H9 (cell line): ENCODE measurements around the gene DPF3. TPM values are rescaled to one million over a fixed set of nuclear protein-coding genes. Genes with fewer than 3 reads are reported as not detected.

Experiments
- DNase-seq: peaks from one replicate; pipeline ENCODE4 v3.0.0-alpha.2; 2017
- H2AFZ ChIP-seq: one replicate; pipeline ENCODE4 v1.6.1; 2013; ENCODE audit warnings: mild to moderate bottlenecking, low read length, control low read depth, moderate library complexity
- H2AK5ac ChIP-seq: 2 replicates; pipeline ENCODE4 v1.6.1; 2013; ENCODE audit warnings: low read length, control low read depth, mixed read lengths; ENCODE audit not compliant: insufficient read length
- H2BK120ac ChIP-seq: one replicate; pipeline ENCODE4 v1.6.1; 2013; ENCODE audit warnings: low read depth, mild to moderate bottlenecking, low read length, control low read depth, inconsistent platforms; ENCODE audit not compliant: poor library complexity, severe bottlenecking
- H2BK12ac ChIP-seq: 2 replicates; pipeline ENCODE4 v1.6.1; 2013; ENCODE audit warnings: low read length, control low read depth, mixed read lengths, low read depth; ENCODE audit not compliant: insufficient read length
- H2BK15ac ChIP-seq: 2 replicates; pipeline ENCODE4 v1.6.1; 2013; ENCODE audit warnings: low read depth, low read length, control low read depth
- H2BK20ac ChIP-seq: one replicate; pipeline ENCODE4 v1.6.1; 2013; ENCODE audit warnings: low read depth, mild to moderate bottlenecking, low read length, control low read depth, inconsistent platforms; ENCODE audit not compliant: poor library complexity, severe bottlenecking
- H2BK5ac ChIP-seq: 2 replicates; pipeline ENCODE4 v1.6.1; 2013; ENCODE audit warnings: low read length, control low read depth, mixed read lengths; ENCODE audit not compliant: insufficient read length
- H3K14ac ChIP-seq: 2 replicates; pipeline ENCODE4 v1.6.1; 2013; ENCODE audit warnings: low read length, control low read depth; ENCODE audit not compliant: insufficient read depth
- H3K18ac ChIP-seq: 2 replicates; pipeline ENCODE4 v1.6.1; 2013; ENCODE audit warnings: low read depth, mild to moderate bottlenecking, mixed read lengths, low read length, control low read depth; ENCODE audit not compliant: insufficient read length
- H3K23ac ChIP-seq: 2 replicates; pipeline ENCODE4 v1.6.1; 2013; ENCODE audit warnings: low read length, control low read depth, mixed read lengths, low read depth; ENCODE audit not compliant: insufficient read length
- H3K23me2 ChIP-seq: 2 replicates; pipeline ENCODE4 v1.6.1; 2013; ENCODE audit warnings: low read depth, mild to moderate bottlenecking, mixed read lengths, low read length, control low read depth; ENCODE audit not compliant: insufficient read length, poor library complexity, severe bottlenecking
- H3K27ac ChIP-seq: 2 replicates; pipeline ENCODE4 v1.5.1; 2013; ENCODE audit warnings: low read length, control low read depth, mixed read lengths, low read depth; ENCODE audit not compliant: insufficient read length
- H3K27me3 ChIP-seq: 2 replicates; pipeline ENCODE4 v1.6.1; 2013; ENCODE audit warnings: low read length, control low read depth, inconsistent platforms; ENCODE audit not compliant: insufficient read depth
- H3K4ac ChIP-seq: 2 replicates; pipeline ENCODE4 v1.6.1; 2013; ENCODE audit warnings: low read depth, mild to moderate bottlenecking, control low read depth, inconsistent platforms, low read length, moderate library complexity
- H3K4me1 ChIP-seq: 2 replicates; pipeline ENCODE4 v1.6.1; 2013; ENCODE audit warnings: low read length, control low read depth, inconsistent platforms; ENCODE audit not compliant: insufficient read depth
- H3K4me2 ChIP-seq: 2 replicates; pipeline ENCODE4 v1.6.1; 2013; ENCODE audit warnings: low read length, control low read depth, mixed read lengths; ENCODE audit not compliant: insufficient read length, insufficient read depth
- H3K56ac ChIP-seq: 2 replicates; pipeline ENCODE4 v1.6.1; 2013; ENCODE audit warnings: low read depth, mild to moderate bottlenecking, mixed read lengths, low read length, control low read depth; ENCODE audit not compliant: insufficient read length
- H3K79me1 ChIP-seq: 2 replicates; pipeline ENCODE4 v1.6.1; 2013; ENCODE audit warnings: low read depth, mild to moderate bottlenecking, moderate library complexity, low read length, control low read depth, inconsistent platforms; ENCODE audit not compliant: insufficient read depth, poor library complexity, severe bottlenecking
- H3K79me2 ChIP-seq: 2 replicates; pipeline ENCODE4 v1.6.1; 2013; ENCODE audit warnings: low read length, control low read depth, inconsistent platforms; ENCODE audit not compliant: insufficient read depth
- H3K9ac ChIP-seq: 2 replicates; pipeline ENCODE4 v1.6.1; 2013; ENCODE audit warnings: low read length, control low read depth, mixed read lengths; ENCODE audit not compliant: insufficient read length; ENCODE audit errors: extremely low read depth
- H3K9me3 ChIP-seq: one replicate; pipeline ENCODE4 v1.6.1; 2013; ENCODE audit warnings: low read depth, low read length, inconsistent platforms; ENCODE audit not compliant: control insufficient read depth
- H3T11ph ChIP-seq: one replicate; pipeline ENCODE4 v1.6.1; 2013; ENCODE audit warnings: mild to moderate bottlenecking, low read length, control low read depth, inconsistent platforms
- H4K20me1 ChIP-seq: one replicate; pipeline ENCODE4 v1.6.1; 2013; ENCODE audit not compliant: control insufficient read depth, insufficient read length, insufficient read depth
- H4K5ac ChIP-seq: 2 replicates; pipeline ENCODE4 v1.6.1; 2013; ENCODE audit warnings: low read depth, mild to moderate bottlenecking, mixed read lengths, low read length, control low read depth; ENCODE audit not compliant: insufficient read length
- H4K8ac ChIP-seq: replicated peaks from 2 replicates; pipeline ENCODE4 v1.6.1; 2013; ENCODE audit warnings: low read length, control low read depth, mixed read lengths, low read depth; ENCODE audit not compliant: insufficient read length
- H4K91ac ChIP-seq: 2 replicates; pipeline ENCODE4 v1.6.1; 2013; ENCODE audit warnings: low read depth, mild to moderate bottlenecking, moderate library complexity, mixed read lengths, low read length, control low read depth; ENCODE audit not compliant: insufficient read length
- H3K27ac Mint-ChIP-seq, 3 experiments: 2 replicates in 2 of 3; 3 replicates in 1 of 3; pipeline ENCODE4 v1.8.0; 2020 to 2021; ENCODE audit warnings: mixed read lengths in 3 of 3, mild to moderate bottlenecking in 1 of 3, moderate library complexity in 1 of 3
- H3K27me3 Mint-ChIP-seq: 2 replicates; pipeline ENCODE4 v1.8.0; 2021; ENCODE audit warnings: low read depth, mild to moderate bottlenecking, moderate library complexity, mixed read lengths
- H3K36me3 Mint-ChIP-seq, 3 experiments: 2 replicates in 2 of 3; 3 replicates in 1 of 3; pipeline ENCODE4 v1.8.0; 2020 to 2021; ENCODE audit warnings: low read depth in 3 of 3, mixed read lengths in 3 of 3; ENCODE audit not compliant: insufficient read depth in 1 of 3
- H3K4me1 Mint-ChIP-seq, 2 experiments: 2 replicates each; pipeline ENCODE4 v1.8.0; 2020; ENCODE audit warnings: mixed read lengths in 2 of 2
- H3K4me3 Mint-ChIP-seq, 2 experiments: 2 replicates in 1 of 2; 3 replicates in 1 of 2; pipeline ENCODE4 v1.8.0; 2020 to 2021; ENCODE audit warnings: mild to moderate bottlenecking in 2 of 2, mixed read lengths in 2 of 2, moderate library complexity in 1 of 2
- H3K9me3 Mint-ChIP-seq, 2 experiments: 2 replicates in 1 of 2; 3 replicates in 1 of 2; pipeline ENCODE4 v1.8.0; 2020; ENCODE audit warnings: mild to moderate bottlenecking in 2 of 2, mixed read lengths in 2 of 2, moderate library complexity in 1 of 2
- total RNA-seq: library from RNA; stranded (reverse); gene quantifications from 2 replicates; pipeline ENCODE4 v1.2.1, GENCODE V29; 2021
- TF ChIP-seq, protein P1 (sequence below): fragments of 200-600 bp; sonication (generic); conservative IDR thresholded peaks from 3 replicates; pipeline ENCODE4 v1.8.0; 2021; ENCODE audit warnings: antibody characterized with exemption, mild to moderate bottlenecking

DPF3 gene
- total RNA-seq, 1 experiment from 2014 or later = not detected

DNA sequence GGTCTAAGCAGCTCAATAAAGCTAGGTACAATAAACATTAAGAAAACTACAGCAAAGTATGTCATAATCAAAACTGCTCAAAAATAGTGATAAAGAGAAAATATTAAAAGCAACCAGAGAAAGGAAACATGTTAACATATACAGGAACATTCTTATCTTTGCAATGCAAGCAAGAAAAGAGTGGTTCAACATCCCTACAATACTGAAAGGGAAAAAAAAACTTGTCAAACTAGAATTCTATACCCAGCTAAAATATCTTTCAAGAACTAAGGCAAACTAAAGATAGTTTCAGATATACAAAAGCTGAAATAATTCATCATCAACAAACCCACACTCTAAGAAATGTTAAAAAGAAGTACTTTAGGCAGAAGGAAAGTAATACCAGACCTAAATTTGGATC, 134.2 kb downstream of the DPF3 start:
- peaks cover 5 to 18% (median 9%) of the 10 kb centered on the region in 3 experiments for H3K36me3 Mint-ChIP-seq

More for the DNA sequence above, 134.2 kb downstream of the DPF3 start:
- H3K27ac ChIP-seq = no peak overlapping the region
- no peak overlapping the region for H3T11ph ChIP-seq
- H3K9me3 Mint-ChIP-seq = peaks cover 20 to 29% of the 10 kb centered on the region in 2 experiments
- peaks cover 4 to 8% of the 10 kb centered on the region in 2 experiments; a peak in 3 of 4 replicates for H3K4me1 Mint-ChIP-seq
- H3K79me2 ChIP-seq = no peaks in the 10 kb centered on the region
- H2BK15ac ChIP-seq = no peak overlapping the region
- H3K27me3 Mint-ChIP-seq = peaks cover 2% of the 10 kb centered on the region
- no peaks in the 10 kb centered on the region for H4K20me1 ChIP-seq
- H3K27me3 ChIP-seq = no peaks in the 10 kb centered on the region
- no peak overlapping the region for H3K18ac ChIP-seq
- H3K14ac ChIP-seq = no peak overlapping the region
- no peak overlapping the region for H2BK12ac ChIP-seq
- H3K79me1 ChIP-seq = no peaks in the 10 kb centered on the region
- H3K23ac ChIP-seq = no peak overlapping the region
- no peak overlapping the region for H3K4me3 Mint-ChIP-seq
- H3K4me1 ChIP-seq = no peaks in the 10 kb centered on the region
- H3K56ac ChIP-seq = no peak overlapping the region
- no peak overlapping the region for H3K4me2 ChIP-seq
- H3K4ac ChIP-seq = no peak overlapping the region
- no peaks in the 10 kb centered on the region for H3K23me2 ChIP-seq
- H2AK5ac ChIP-seq = no peak overlapping the region
- TF ChIP-seq, protein P1, sequence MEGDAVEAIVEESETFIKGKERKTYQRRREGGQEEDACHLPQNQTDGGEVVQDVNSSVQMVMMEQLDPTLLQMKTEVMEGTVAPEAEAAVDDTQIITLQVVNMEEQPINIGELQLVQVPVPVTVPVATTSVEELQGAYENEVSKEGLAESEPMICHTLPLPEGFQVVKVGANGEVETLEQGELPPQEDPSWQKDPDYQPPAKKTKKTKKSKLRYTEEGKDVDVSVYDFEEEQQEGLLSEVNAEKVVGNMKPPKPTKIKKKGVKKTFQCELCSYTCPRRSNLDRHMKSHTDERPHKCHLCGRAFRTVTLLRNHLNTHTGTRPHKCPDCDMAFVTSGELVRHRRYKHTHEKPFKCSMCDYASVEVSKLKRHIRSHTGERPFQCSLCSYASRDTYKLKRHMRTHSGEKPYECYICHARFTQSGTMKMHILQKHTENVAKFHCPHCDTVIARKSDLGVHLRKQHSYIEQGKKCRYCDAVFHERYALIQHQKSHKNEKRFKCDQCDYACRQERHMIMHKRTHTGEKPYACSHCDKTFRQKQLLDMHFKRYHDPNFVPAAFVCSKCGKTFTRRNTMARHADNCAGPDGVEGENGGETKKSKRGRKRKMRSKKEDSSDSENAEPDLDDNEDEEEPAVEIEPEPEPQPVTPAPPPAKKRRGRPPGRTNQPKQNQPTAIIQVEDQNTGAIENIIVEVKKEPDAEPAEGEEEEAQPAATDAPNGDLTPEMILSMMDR = no peak
- H3K27ac Mint-ChIP-seq = no peak overlapping the region
- no peak for DNase-seq
- no peak overlapping the region for H2BK20ac ChIP-seq
- H2AFZ ChIP-seq = no peak overlapping the region
- H2BK120ac ChIP-seq = no peak overlapping the region
- H3K9ac ChIP-seq = no peak overlapping the region
- H3K9me3 ChIP-seq = no peaks in the 10 kb centered on the region
- H4K5ac ChIP-seq = no peak overlapping the region
- H4K91ac ChIP-seq = no peak overlapping the region
- no peak overlapping the region for H4K8ac ChIP-seq
- no peak overlapping the region for H2BK5ac ChIP-seq
